GM04503 (cell line): ENCODE results near the gene SLC6A19.
A peak's percentile ranks its signal among the peaks of the same experiment; 100 is the strongest.

Experiments
- DNase-seq: peaks from one replicate; pipeline ENCODE4 v3.0.0-alpha.2; 2012; ENCODE audit warnings: low read depth

The SLC6A19 gene

DNA sequence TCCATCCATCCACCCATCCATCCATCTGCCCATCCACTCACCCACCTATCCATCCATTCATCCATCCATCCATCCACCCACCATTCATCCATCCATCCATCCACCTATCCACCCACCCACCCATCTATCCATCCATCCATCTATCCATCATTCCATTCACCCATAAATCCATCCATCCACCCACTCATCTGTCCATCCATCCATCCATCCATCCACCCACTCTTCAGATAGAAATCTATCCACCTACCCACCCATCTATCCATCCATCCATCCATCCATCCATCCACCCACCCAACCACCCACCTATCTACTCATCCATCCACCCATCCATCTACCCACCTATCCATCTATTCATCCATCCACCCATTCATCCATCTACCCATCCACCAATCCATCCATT is 35.0 kb upstream of the SLC6A19 start:
- DNase-seq: no peak

DNA sequence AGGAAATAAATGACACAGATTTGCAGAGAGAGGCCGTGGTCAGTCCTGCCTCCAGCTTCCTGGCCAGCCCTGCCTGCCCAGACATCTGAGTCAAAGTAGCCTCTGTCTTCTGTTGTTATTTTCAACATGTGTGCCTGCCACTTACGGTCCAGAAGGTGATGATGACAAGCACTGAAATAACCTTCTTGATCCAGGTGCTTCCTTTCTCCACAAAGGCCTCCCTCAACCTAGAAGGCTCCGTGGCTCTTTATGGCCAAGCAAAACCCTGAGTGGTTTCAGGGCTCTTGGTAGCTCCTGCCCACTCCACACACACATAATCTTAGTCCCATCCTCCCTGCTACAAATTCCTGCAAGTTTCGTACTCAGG is 34.1 kb upstream of the SLC6A19 start:
- DNase-seq: no peak

DNA sequence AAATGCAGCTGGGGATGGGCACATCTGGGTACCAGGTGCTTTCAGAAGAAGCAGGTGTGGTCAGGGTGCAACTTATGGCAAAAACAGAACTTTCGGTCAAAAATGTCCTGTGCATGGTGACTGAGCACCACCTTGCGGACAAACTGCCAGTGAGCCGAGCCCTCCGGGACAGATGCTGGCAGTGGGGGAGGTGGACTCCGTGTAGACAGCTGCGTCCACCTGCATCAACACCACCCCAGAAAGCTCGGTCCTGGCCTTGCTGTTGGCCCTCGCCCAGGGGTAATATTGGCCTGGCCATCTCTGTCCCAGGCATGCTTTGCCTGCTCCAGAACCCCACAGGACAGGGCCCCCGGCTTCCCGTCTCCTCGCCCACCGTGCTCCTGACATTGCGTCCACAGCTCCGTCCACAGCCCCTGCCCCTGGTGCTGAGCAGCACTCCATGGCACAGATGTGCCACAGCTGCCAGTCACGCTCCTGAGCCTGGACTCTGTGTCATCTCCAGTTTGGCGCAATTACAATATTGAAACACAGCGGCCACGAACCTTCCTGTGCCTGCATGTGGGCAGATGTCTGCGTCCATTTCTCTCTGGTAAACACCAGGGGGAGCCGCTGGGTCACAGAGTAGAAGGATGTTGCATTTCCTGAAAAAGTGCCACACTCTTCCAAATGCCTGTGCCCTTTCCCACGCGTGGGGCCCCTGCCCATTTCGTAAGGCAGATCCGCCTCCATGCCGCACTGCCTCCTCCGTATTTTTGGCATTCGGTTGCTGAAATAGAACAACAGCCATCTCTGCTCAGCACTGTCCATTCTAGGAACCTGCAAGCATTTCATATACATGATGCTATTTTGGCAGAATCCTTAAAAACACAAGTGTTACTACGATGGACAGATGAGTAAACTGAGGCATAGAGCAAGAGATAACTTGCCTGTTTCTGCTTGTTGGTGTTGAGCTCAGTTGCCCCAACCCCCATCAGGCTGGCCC is 33.4 kb upstream of the SLC6A19 start:
- DNase-seq: no peak

DNA sequence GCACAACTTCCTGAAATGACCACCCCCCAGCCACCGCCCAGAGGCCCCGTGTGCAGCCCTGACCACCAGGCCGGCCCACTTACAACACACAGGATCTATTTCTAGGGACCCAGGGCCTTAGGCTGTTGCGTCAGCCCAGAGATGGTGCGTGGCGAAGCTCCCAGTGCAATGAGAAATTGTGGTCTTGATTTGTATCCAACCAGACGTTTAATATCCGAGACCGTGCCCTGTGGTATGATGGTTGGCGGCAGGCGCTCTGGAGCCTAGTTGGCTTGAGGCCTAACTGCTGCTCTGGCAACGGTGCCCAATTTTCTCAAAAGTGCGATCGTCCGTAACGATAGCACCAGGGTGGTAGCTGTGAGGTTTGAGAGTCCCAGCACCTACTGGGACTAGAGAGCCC is 32.6 kb upstream of the SLC6A19 start:
- DNase-seq: no peak

DNA sequence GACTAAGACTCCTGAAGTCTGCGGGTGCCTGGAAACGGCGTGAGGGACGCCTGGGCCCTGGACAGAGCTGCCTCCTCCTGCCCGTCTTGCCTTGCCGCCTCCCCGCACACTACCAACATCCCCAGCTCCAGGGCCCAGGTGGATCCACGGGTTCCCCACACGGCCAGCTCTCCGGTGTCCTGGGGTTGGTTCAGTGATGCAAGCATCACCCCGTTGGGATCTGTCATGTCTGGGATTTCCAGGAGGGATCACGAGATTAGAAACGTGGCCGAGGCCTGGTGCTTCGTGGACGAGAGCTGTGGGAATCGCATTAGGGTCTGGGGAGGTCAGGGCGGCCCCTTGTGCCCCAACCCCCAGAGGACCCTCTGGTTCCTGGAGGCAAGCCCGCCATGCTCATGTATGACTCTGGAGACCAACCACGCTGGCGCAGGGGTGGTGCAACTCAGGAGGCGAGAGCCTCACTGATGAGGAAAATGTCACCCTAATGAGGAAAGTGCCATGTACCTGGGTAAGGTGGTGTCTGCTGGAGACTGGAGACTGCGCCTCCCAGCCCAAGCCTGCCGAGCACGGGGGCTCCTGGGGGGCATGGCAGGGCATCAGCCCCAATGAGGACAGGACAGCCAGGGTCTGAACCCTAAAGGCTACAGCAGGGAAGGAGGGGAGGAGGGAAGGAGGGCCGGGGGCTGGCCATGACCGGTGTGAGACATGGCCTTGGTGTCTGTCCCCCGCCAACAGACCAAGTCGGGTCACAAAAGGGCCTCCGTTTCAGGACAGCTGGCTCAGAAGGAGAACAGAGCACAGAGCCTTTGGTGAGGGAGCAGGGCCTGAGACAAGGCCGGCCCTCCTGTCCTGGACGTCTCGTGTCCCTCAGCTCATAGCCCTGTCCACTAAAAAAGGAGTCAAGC is 31.9 kb upstream of the SLC6A19 start:
- no peak for DNase-seq

- DNase-seq: peak; percentile 58
These were observed 30.0 kb upstream of the SLC6A19 start for GRCh38 chr5:1171340-1171941.

GRCh38 chr5:1172007-1172581 is 29.3 kb upstream of the SLC6A19 start:
- DNase-seq: no peak

- DNase-seq: no peak
These were observed 28.6 kb upstream of the SLC6A19 start for GRCh38 chr5:1172670-1173404.

- DNase-seq: no peak
These were observed 27.8 kb upstream of the SLC6A19 start for GRCh38 chr5:1173485-1174070.

DNA sequence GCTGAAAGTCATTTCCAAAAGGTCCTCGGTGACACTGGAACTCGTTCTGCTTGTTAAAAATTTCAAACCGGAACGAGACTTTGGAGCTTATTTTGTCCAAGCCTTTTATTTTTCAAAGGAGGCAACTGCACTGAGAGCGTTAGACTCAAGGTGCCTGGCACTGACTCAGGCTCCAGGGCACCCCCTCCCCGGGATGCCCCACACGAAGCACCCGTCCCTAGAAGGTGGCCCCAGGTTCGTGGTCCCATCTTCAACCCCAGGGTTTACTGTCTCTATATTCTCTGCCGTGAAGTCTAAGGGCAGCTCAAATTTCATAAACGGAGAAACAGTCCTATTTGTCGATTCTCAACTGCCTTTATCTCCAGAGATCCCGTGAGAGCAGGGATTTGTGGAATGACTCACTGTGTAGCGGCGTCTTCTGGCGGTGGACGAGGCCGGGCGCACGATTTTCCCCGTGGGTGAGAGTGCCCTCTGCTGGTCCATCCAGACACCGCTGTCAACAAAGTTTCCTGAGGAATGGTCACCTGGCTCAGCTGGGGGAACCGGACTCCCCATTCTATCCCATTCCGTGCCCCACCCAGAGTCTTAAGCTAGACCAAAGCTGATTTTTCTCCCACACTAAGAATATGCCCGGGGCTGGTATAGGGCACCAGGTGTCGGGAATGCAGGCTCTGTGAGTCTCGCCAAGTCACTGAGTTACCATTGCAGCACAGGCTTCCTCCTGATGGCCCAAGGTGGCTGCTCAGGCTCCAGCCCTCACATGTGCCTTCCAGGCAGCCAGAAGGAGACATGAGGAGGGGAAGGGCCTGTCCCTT is 27.1 kb upstream of the SLC6A19 start:
- no peak for DNase-seq

- DNase-seq: no peak
These were observed 26.4 kb upstream of the SLC6A19 start for GRCh38 chr5:1175015-1175414.

- no peak for DNase-seq
These were observed 25.5 kb upstream of the SLC6A19 start for GRCh38 chr5:1175801-1176472.

DNA sequence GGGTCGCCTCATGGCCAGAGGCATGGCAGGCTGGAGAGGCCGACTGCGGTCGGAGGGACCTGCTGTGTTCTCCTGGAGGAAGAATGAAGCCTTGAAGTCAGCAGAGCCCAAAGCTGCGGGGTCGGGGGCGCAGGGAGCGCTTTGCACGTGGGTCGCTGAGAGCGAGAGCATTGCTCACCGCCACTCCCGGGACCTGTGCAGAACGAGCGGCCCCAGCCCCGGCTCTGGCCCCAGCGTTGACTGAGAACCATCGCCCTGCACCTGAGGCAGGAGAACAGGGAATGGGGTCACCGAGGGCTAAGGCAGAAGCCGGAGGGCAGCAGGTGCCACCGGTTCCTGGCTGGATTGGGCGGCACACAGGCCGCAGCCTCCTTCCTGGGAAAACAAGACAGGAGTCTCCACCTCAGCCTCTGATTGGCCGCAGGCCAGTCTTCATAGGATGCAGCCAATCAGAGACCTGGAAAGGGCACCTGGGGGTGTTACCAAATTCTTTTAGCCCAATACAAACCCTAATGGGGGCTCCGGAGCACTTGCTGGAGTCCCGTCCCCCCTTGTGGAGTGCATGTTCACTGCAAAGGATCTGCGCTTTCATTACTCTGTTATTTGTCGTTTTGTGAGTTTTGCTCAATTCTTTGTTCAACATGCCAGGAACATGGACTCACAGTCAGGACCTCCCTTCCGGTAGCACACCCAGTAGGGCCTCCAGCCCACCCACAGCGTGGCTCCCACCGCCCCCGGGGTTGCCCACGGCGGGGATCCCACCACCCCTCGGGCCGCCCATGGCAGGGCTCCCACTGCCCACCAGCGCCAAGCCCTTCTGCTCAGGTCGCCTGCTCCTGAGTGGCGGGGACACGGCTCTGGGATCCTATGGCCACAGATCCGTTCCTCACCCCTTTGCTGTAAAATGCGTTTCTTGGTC is 24.7 kb upstream of the SLC6A19 start:
- no peak for DNase-seq

DNA sequence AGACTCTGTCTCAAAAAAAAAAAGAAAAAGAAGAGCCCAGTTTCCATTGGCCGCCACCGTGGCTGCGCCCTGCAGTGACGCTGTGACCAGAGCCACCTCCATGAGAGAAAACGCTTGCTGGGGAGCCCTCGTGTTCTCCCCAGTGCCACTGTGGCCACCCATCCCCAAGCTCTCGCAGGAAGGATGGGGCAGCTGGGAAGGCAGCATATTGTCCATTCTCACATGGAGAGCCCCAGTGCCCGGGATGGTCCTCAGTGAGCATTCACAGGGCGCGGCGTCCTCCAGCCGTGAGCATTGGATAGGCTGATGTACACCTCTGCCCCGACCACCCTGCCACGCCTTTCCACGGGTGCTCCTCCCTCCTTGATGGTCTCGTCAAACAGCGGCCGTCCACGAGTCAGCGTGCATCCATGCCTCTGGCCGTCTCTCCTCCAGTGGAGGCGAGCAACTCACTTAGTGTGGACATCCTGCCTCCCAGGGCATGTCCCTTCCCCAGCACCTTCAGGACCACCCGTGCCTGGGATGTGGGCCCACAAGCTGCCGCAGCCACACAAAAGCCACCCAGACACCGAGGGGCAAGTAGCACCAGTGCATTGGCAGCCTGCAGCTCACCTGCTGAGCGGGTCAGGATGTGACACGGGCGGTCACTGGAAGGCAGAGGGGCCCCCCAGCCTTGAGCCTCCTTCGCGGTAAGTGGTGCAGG is 23.4 kb upstream of the SLC6A19 start:
- DNase-seq: no peak

DNA sequence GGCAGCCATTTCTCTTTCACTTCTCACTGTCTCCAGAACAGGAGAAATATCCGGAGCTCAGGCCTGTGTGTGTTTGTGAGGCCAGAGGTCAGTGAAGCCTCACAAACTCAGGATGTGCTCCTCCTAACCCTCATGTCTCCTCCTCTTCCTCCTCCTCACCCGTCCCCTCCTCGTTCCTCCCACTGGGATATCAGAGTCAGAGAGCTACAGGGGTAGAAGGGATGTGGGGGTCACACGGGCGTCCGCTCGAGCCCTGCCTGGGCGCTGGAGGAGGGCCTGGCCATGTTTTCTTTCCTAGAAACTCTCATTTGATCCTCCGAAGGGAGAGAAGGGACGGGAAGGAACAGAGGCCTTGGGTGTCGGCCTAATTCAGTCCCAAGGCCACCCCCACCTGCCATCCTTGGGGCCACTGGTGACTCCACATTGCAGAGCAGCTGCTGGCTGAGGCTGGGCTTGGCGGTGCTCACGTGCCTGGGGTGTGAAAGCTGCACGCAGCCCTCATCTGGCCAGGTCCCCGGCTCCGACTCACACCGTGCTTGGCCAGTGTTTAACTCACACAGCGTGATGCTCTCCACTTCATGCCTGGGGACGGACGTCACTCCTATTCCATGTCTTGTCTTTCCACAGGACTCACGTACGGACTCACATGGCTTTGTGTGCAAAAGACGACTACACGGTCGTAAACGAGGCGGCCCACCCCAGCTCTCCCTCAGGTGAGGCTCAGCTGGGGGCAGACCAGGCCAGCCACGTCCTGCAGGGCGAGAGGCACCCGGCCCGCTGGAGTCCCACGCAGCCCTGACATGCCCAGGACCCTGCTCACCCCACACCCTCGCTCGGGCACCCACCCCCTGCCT is 22.6 kb upstream of the SLC6A19 start:
- DNase-seq: no peak

DNA sequence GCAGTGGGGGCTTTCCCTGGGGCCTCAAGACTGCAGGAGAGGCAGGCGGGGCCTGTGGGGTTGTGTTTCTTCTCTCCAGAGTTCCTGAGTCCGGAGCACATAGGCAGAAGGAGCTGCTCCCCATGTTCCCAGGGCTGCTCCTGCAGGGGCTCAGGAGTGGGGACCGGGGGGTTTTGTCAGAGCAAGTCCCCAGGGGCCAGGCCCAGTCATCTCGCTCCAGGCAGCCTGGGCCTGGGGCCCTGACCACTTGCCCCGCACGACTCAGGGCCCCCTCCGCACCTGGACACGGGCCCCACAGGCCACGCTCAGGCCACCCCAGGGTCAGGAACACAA is 22.0 kb upstream of the SLC6A19 start:
- no peak for DNase-seq

- no peak for DNase-seq
These were observed 21.3 kb upstream of the SLC6A19 start for GRCh38 chr5:1180096-1180495.
